MV-4-11 (cell line): ENCODE measurements around the gene MDH1.

Experiments used
- DNase-seq: peaks from one replicate; lab custom pipeline; 2025; lab: John Stamatoyannopoulos, UW

The MDH1 gene

DNA sequence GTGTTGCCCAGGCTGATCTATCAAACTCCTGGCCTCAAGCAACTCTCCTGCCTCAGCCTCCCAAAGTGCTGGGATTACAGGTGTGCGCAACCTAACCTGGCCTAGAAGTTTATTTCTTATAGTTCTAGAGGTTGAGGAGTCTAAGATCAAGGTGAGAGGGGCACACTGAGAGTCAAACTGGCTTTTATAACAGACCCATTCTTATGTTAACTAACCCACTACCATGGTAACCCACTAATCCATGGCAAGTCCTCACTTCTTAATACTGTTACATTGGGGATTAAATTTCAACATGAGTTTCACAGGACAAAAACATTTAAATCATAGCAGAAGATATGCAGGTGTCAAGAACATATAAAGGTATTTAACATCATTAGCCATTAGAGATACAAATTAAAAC lies 50.6 kb downstream of the MDH1 start:
- DNase-seq: no peak

DNA sequence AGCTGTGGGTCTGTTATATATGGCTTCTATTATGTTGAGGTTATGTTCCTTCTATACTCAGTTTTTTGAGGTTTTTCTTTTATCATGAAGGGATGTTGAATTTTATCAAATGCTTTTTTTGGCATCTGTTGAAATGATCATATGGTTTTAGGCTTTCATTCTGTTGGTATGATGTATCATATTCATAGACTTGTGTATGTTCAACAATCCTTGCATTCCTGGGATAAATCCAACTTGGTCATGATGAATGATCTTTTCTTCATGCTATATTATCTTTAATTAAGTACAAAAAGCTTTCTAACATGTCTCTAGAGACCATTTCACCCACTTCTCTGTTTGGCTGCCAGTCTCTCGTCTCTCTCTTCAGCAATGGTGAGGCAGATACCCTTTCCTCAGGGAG lies 54.2 kb downstream of the MDH1 start:
- no peak for DNase-seq

DNA sequence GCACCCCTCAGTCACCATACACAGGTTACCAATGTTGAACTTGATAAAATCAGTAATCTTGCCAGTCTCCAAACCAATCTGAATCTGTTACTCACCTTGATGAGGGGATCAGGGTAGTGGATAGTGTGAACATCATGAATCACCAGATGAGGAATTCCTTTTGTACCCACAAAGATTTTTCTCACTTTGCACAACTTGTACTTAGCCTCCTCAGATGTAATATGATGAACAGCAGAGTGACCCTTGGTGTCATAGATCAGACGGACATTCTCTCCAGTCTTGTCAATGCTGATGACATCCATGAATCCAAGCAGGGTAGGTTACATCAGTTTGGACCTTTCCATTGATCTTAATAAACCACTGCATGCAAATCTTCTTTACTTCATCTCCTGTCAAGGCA lies 54.7 kb downstream of the MDH1 start:
- DNase-seq: no peak

DNA sequence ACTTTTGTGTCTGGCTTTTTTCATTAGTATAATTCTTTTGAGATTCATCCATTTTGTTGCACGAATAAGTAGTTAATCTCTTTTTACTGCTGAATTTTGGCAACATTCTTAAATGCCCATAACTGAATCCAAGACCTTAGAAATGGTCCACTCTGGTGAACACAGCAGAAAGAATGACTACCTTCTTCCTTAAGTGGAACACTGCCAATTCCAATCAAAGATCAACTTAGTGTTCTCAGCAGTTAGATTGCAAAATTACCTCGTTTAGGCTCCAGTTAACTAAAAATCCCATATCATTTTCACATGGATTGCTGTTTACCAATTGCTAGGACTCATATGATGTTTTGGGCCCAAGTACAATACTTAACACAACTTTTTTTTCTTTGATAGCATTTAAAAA lies 59.9 kb downstream of the MDH1 start:
- DNase-seq: no peak

DNA sequence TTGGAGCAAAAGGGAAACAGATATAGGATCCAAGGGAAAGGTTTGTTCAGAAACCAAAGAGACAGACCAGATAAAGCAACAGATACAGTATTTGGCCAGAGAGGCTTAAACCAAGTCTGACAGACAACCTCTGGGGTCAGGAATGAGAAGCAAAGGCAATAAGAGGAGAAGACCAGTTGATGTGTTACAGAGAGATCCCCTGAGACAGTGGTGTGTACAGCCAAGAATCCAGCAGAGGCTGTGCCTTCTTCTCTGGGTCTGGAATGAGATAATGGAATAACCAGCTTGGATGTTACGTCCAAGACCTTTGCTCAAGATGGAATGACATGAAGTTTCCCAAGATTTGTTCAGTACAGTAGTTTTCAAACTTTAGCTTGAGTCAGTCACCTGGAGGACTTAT lies 61.1 kb downstream of the MDH1 start:
- DNase-seq: no peak

DNA sequence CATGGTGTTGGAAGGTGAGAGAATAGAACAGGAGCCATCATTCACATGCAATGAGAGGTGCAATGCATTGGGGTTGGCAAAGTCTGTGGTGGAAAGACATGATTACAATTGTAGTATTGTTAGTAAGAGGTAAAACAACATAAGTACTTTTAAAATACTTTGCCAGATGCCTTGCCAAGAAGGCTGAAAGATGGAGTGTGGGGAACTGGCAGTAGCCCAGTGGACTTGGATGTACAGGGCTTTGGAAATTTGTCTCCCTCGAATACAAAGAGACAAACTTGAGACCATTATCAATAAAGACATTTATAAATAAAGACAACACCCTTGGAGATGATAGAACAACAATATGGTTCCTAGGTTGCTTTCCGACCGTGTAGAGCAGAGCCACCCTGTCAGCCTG lies 62.0 kb downstream of the MDH1 start:
- no peak for DNase-seq

DNA sequence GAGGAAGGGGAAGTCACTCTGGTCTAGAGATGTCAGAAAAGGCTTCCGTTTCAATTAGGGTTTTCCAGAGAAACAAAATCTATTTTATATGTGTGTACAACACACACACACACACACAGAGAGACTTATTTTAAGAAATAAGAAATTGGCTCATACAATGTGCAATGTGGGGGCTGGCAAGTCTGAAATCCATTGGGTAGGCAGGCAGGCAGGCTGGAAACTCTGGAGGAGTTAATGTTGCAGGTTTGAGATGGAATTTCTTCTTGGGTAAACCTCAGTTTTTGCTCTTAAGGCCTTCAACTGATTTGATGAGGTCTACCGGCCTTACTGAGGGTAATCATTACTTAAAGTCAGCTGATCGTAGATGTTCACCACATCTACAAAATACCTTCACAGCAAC lies 62.6 kb downstream of the MDH1 start:
- DNase-seq: no peak

DNA sequence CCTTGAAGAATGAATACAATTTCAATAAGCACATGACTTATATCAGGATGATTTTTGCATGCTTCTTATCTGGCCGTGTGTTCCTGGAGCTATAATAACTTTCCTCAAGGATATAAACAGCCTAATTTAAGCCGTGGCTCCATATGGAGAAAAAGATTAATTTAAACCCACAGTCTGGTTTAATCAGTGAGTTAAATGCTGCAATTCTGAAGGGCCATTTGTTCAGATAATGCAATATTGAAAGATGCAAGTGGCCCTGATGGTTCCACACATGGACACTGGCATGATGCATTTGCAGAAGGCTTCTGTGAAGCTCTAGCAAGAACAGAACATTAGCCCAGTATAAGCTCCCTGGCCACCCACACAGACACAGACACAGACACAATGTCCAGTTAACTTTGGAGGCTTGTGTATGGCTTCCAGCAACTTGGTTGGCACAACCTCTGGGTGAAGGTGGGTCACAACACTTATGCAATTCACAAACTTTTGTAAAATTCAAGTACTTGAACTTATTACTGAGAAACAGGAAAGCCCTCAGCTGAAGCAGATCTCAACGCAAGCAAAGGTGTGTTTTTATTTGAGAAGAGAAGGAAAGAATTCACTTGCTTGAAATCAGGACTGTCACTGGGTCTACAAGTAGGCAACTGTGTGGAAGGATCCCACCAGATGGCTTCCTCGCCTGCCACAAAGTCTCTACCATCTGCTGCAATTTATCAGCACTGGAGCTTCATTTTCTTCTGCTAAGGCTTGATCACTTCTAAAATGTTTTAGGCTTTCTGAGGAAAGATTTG lies 63.3 kb downstream of the MDH1 start:
- DNase-seq: no peak

DNA sequence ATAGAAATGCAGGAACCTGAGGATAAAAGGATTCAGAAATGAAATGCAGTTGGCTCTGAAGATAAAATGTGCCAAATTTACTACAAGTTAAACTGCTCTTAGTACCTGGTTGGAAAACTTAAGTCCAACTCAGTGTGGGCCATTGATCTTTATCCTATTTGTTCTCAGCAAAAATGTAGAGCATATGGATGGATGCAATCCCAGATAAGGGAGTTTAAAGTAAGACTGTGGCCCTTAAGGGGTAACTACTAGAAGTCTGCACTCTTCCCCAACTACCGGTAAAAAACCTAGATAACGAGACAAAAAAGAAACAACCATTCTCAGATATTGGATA lies 63.9 kb downstream of the MDH1 start:
- DNase-seq: no peak

DNA sequence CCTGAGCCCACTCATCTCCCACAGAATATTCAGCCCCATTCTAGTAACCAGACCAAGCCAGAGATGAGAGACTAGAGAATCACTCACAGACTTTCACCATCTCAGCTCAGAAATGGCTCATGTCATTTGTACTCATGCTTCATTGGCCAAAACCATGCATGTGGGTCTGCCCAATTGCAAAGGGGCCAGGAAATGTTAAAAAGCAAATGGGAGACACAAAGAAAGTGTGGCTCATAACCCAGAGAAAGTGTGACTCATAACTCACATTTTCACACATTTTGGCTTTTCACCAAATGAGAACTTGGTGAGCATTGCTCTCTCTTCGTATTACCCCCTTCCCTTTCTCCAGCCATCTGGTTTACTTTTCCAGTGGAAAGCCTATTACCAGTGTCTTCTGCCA lies 66.2 kb downstream of the MDH1 start:
- peak; percentile 35 for DNase-seq
